ENCODE data around the gene CYYR1.

The CYYR1 gene

DNA sequence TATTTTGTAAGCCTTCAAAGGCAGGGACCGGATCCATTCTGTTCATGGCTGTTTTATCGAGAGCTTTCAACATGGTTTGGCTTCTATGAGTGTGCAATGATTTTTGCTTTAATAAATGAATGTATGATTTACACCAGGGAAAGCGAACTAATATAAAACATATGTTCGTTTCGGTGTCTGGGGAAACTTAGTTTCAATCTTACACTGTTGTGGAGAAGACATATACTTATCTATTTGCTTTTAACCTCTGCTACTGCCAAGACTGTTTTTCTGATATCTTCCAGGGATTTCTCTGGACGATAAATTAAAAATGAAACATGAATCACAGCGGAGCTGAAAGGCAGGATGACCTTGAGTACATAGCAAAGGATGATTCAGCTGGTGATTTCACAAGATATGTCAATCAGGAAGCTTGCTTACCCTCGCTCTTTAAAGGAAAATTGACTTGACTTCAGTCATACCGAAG, 14.7 kb upstream of the CYYR1 start:
- no peaks in the 10 kb centered on the region for H3K36me3 ChIP-seq
- no peak for TF ChIP-seq Cebpa-rat (IDR thresholded peaks at IDR 0.05)
- H3K27ac ChIP-seq = no peak overlapping the region
- no peaks in the 10 kb centered on the region for H3K9me3 ChIP-seq (replicated peaks in 1 of 11)
- H3K27me3 ChIP-seq = no peaks in the 10 kb centered on the region
- no peaks in the 10 kb centered on the region for H4K20me1 ChIP-seq
- no peak overlapping the region for H3K9ac ChIP-seq
- H3K4me1 ChIP-seq = peaks cover 0 to 7% (median 0%) of the 10 kb centered on the region in 10 experiments; a peak in 3 of 20 replicates
- no peak overlapping the region for H3K4me3 ChIP-seq
- H3K4me2 ChIP-seq = peak overlapping the region in 2 of 11 experiments; percentile 10 to 15; a peak in 1 of 22 replicates

DNA sequence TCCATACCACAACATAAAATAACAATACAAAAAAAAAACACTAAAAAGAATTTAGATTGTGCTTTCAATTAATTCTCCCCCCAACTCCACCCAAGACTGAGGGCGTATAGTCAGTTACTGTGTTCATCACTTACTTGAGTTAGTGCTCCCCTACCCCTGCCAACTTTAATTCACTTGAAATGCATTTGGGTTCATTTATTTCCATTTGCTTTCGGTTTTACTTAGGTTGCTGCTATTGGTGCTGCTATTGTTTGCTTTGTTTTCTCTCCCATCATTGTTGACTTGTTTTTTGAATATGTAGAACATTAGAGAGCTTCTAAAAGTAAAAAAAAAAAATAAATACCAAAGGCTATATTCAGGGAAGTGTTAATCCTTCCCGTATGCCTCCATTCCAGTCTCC, 10.7 kb upstream of the CYYR1 start:
- Histone ChIP-seq H3K4me3 (no peak overlapping the region), H3K36me3 (no peaks in the 10 kb centered on the region), H3K9ac (no peak overlapping the region), H3K9me3 (replicated peaks in 1 of 11) (peaks cover 0 to 18% (median 4%) of the 10 kb centered on the region in 11 experiments; a peak in 9 of 22 replicates), H3K27me3 (no peaks in the 10 kb centered on the region), H3K4me1 (peaks cover 0 to 7% (median 0%) of the 10 kb centered on the region in 10 experiments; a peak in 3 of 20 replicates), H3K27ac (no peak overlapping the region), H4K20me1 (no peaks in the 10 kb centered on the region), H3K4me2 (no peak overlapping the region)
- no peak for TF ChIP-seq Cebpa-rat (IDR thresholded peaks at IDR 0.05)

DNA sequence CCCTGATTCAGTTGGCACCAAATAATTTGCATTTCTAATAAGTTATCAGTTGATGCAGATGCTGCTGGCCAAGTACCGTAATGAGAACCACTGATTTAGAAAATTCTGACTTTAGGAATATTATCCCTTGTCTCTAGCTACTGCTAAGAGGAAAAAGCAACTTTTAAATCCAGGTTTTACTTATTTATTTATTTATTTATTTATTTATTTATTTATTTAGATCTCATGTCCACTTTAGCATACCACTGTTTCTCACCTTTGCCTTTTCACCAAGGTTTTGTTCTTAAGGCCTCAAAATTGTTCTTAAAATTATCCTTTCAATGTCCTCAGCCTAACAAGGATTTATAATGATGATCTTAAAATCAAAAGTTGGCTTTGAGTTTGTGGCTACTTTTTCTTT, 8.7 kb upstream of the CYYR1 start:
- no peak overlapping the region for H3K27ac ChIP-seq
- no peak for TF ChIP-seq Cebpa-rat (IDR thresholded peaks at IDR 0.05)
- H3K4me1 ChIP-seq = peaks cover 0 to 6% (median 0%) of the 10 kb centered on the region in 10 experiments; a peak in 2 of 20 replicates
- H4K20me1 ChIP-seq = no peaks in the 10 kb centered on the region
- H3K9me3 ChIP-seq (replicated peaks in 1 of 11) = peaks cover 0 to 18% (median 4%) of the 10 kb centered on the region in 11 experiments; a peak in 9 of 22 replicates
- no peak overlapping the region for H3K4me3 ChIP-seq
- no peak overlapping the region for H3K9ac ChIP-seq
- no peaks in the 10 kb centered on the region for H3K27me3 ChIP-seq
- H3K4me2 ChIP-seq = no peak overlapping the region
- no peaks in the 10 kb centered on the region for H3K36me3 ChIP-seq

DNA sequence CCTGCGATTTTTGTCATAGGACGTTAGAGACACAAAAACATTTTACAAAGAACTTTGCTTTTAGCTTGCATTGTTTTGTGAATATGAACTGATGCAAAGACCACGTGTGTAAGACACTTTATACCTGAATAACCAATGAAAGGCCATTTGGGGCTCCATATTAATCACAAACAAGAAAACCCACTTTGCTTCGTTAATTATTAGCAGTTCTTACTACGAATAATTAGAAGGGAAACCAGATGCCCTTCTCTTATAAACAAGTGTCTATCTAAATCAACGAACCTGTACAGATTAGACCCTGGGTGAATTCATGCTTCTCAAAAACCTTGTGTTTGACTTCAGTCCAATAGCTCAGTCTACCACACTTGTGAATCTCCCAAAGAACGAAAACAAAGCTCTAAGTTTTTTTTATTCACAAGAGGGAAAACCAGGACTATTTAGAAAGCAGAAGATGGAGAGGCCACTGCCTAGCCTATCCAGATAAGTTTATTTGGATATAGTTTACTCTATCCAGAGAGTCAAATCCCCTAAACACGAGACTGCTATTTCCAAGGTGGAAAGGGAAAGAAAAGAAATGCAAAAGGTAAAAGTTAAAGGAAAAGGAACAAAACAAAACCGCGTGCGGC, 897 bp downstream of the CYYR1 start:
- Histone ChIP-seq H4K20me1 (no peaks in the 10 kb centered on the region), H3K4me3 (no peak overlapping the region), H3K9ac (no peak overlapping the region), H3K4me2 (no peak overlapping the region), H3K4me1 (no peaks in the 10 kb centered on the region), H3K27ac (no peak overlapping the region), H3K27me3 (no peaks in the 10 kb centered on the region), H3K9me3 (replicated peaks in 1 of 11) (peaks cover 13 to 18% (median 14%) of the 10 kb centered on the region in 11 experiments), H3K36me3 (no peaks in the 10 kb centered on the region)
- no peak for TF ChIP-seq Cebpa-rat (IDR thresholded peaks at IDR 0.05)

DNA sequence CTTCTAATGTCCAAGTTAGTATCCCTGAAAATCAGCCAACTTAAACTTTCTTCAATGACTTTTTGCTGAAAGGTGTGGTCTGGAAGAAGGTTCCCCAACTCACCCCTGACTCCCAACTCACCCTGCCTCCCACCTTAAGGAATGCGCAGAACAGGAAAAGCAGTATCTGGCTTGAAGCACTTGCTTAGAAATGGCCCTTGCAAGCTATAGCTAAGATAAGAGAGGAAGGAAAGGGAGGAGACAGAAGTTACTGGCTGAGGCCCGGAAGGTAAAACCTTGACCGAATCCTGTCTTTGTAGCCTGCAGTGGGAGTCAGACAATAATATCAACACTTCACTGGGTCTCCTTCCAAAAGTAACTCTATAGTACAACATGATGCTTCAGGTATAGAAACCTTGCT, 2.9 kb downstream of the CYYR1 start:
- Histone ChIP-seq H3K27me3 (no peaks in the 10 kb centered on the region), H3K4me1 (no peaks in the 10 kb centered on the region; a peak in 1 of 20 replicates), H3K9me3 (replicated peaks in 1 of 11) (peaks cover 13 to 18% (median 14%) of the 10 kb centered on the region in 11 experiments), H3K4me3 (no peak overlapping the region), H3K4me2 (no peak overlapping the region), H3K36me3 (no peaks in the 10 kb centered on the region), H4K20me1 (no peaks in the 10 kb centered on the region), H3K27ac (no peak overlapping the region), H3K9ac (no peak overlapping the region)
- TF ChIP-seq Cebpa-rat (IDR thresholded peaks at IDR 0.05) = no peak

DNA sequence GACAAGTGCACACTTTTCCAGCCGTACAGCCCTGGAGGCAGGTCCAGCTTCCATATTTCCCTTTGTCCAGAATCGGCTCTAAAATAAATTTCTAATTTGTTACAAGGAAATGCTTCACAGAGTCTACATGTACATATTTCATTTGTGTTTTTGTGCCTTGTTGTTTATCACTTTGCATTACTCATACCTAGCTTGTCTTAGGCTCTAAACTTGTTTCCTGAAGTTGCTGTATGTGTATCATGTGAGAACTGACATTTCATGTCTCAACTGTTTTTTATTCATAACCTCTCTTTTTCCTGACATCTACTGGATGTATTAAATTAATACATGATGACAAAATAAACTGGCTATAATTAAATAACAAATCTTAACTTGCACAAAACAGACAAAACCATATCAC, 7.5 kb downstream of the CYYR1 start:
- Histone ChIP-seq H4K20me1 (no peaks in the 10 kb centered on the region), H3K9me3 (replicated peaks in 1 of 11) (no peaks in the 10 kb centered on the region), H3K36me3 (no peaks in the 10 kb centered on the region), H3K4me1 (peaks cover 0 to 4% (median 0%) of the 10 kb centered on the region in 10 experiments; a peak in 1 of 20 replicates), H3K4me2 (peak overlapping the region in 1 of 11 experiments; percentile 29; a peak in 1 of 22 replicates), H3K9ac (no peak overlapping the region), H3K27ac (no peak overlapping the region), H3K4me3 (no peak overlapping the region), H3K27me3 (no peaks in the 10 kb centered on the region)
- no peak for TF ChIP-seq Cebpa-rat (IDR thresholded peaks at IDR 0.05)

DNA sequence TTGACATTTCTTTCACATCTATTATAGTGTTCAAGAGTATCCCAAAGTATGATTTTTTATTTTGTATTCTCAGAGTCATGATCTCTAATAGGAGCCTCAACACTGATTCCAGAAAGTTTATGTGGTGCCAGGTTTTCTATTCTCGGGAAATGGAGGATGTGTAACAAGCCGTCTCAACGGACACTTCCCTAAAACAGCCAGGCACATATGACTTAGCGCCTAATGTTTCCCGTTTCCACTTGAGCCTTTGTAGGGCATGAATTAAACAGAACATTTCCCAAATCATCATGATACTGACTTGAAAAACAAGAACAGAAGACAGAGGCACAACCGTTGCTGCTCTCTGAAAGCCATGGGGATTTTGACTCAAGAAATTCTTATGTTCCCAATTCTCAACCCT, 8.0 kb downstream of the CYYR1 start:
- Histone ChIP-seq H3K9ac (no peak overlapping the region), H3K9me3 (replicated peaks in 1 of 11) (no peaks in the 10 kb centered on the region), H3K4me3 (no peak overlapping the region), H3K27ac (no peak overlapping the region), H3K4me2 (peak overlapping the region in 1 of 11 experiments; percentile 29; a peak in 1 of 22 replicates), H4K20me1 (no peaks in the 10 kb centered on the region), H3K4me1 (peaks cover 0 to 4% (median 0%) of the 10 kb centered on the region in 10 experiments; a peak in 1 of 20 replicates), H3K36me3 (no peaks in the 10 kb centered on the region), H3K27me3 (no peaks in the 10 kb centered on the region)
- TF ChIP-seq Cebpa-rat (IDR thresholded peaks at IDR 0.05) = no peak

DNA sequence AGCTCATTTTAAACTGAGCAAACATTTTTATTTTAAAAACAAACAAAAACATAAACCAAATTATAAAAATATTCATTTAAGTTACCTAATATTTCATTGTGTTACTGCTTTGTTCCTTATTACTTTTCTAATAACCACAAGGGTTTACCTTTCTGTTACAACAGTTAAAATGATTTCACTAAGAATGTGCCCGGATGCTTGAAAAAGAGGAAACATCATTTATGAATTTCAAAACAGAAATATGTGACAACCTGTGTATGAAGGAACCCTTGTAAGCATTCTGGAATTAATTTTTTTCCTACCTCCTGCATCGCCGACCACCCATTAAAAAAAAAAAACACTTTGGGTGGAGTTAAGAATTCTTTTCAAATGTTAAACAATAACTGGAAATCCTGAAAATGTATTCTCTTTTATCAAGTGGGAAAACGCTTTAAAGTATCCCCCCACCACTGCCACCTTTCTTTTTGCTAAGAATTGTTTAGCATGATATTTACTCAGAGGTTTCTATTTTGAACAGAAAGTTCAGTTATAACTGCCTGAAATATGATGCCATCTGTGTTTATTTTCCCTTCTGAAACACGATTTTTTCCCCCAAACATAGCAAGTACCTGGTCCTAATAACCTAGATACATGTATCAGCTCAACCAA, 9.1 kb downstream of the CYYR1 start:
- Histone ChIP-seq H3K36me3 (no peaks in the 10 kb centered on the region), H4K20me1 (no peaks in the 10 kb centered on the region), H3K27ac (no peak overlapping the region), H3K4me3 (no peak overlapping the region), H3K4me1 (peaks cover 0 to 4% (median 0%) of the 10 kb centered on the region in 10 experiments; a peak in 1 of 20 replicates), H3K9ac (no peak overlapping the region), H3K9me3 (replicated peaks in 1 of 11) (no peaks in the 10 kb centered on the region), H3K27me3 (no peaks in the 10 kb centered on the region), H3K4me2 (no peak overlapping the region)
- no peak for TF ChIP-seq Cebpa-rat (IDR thresholded peaks at IDR 0.05)

DNA sequence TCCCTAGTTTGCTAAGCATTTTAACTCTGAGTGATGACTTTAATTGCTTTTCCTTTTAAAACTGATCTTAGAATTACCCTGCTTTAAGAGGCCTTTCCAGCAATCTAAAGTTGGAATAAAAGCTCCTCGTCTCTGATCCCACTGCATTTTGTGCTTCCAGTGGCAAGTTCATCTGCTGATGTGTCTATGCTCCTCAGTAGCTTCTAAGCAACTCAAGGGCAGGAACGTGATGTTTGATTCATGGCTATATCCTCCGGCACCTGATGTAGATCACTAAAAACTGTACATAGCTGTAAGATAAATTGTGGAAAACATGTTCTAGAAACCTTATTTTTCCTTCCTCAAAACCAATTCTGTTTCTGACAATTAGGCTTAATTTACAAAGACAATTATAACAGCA, 12.5 kb downstream of the CYYR1 start:
- Histone ChIP-seq H3K9ac (no peak overlapping the region), H3K4me1 (peaks cover 0 to 4% (median 0%) of the 10 kb centered on the region in 10 experiments; a peak in 1 of 20 replicates), H3K9me3 (replicated peaks in 1 of 11) (no peaks in the 10 kb centered on the region), H3K4me3 (no peak overlapping the region), H3K36me3 (no peaks in the 10 kb centered on the region), H4K20me1 (no peaks in the 10 kb centered on the region), H3K4me2 (no peak overlapping the region), H3K27me3 (no peaks in the 10 kb centered on the region), H3K27ac (no peak overlapping the region)
- TF ChIP-seq Cebpa-rat (IDR thresholded peaks at IDR 0.05) = no peak
